Chondrocyte (in vitro differentiated cells): ENCODE data around the gene OR10P1. TPM values are rescaled to one million over a fixed set of nuclear protein-coding genes. Genes with fewer than 3 reads are reported as not detected.

Experiments used
- DNase-seq: peaks from one replicate; pipeline ENCODE4 v3.0.0; 2021; ENCODE audit warnings: mixed read lengths, low spot score
- H3K27ac Mint-ChIP-seq: one replicate; pipeline ENCODE4 v1.8.0; 2021; ENCODE audit warnings: mild to moderate bottlenecking, moderate library complexity, mixed read lengths; ENCODE audit not compliant: unreplicated experiment
- H3K27me3 Mint-ChIP-seq: 2 replicates; pipeline ENCODE4 v1.8.0; 2021; ENCODE audit warnings: low read depth, mixed read lengths
- H3K36me3 Mint-ChIP-seq: 2 replicates; pipeline ENCODE4 v1.8.0; 2021; ENCODE audit warnings: low read depth, mixed read lengths
- H3K4me1 Mint-ChIP-seq: 2 replicates; pipeline ENCODE4 v1.8.0; 2021; ENCODE audit warnings: low read depth, mild to moderate bottlenecking, mixed read lengths
- H3K4me3 Mint-ChIP-seq: one replicate; pipeline ENCODE4 v1.8.0; 2021; ENCODE audit warnings: mild to moderate bottlenecking, moderate library complexity, mixed read lengths; ENCODE audit not compliant: unreplicated experiment
- H3K9me3 Mint-ChIP-seq: 2 replicates; pipeline ENCODE4 v1.8.0; 2021; ENCODE audit warnings: low read depth, mixed read lengths
- total RNA-seq: library from RNA; stranded (reverse); gene quantifications from 3 replicates; pipeline ENCODE4 v1.2.1, GENCODE V29; 2021
- TF ChIP-seq, protein P1 (sequence below): fragments of 200-600 bp; sonication (generic); IDR thresholded peaks from 2 replicates; pipeline ENCODE4 v1.5.0; 2021; ENCODE audit warnings: antibody characterized with exemption, mild to moderate bottlenecking, moderate library complexity

The OR10P1 gene
- total RNA-seq, 1 donor from 2014 or later, result not detected

DNA sequence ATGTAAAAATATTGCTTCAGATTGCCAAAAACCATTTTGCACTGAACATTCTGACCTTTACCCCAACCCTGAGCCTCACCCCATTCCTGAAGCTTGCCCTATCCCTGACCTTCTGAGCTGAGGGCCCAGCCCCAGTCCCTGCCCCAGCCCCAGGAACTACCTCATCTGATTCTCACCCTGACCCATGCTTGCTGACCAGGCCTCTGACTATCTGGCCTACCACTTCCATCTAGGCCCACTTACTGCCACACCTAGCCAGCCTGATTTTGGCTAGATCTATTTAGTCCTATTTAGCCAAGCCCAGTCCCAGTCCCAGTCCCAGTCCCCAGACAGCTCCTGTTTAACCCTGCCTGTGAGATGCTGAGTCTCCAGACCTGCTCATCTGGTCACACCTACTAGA is 33.6 kb downstream of the OR10P1 start:
- no peak overlapping the region for H3K4me3 Mint-ChIP-seq
- peaks cover 16% of the 10 kb centered on the region for H3K27me3 Mint-ChIP-seq
- TF ChIP-seq, protein P1, sequence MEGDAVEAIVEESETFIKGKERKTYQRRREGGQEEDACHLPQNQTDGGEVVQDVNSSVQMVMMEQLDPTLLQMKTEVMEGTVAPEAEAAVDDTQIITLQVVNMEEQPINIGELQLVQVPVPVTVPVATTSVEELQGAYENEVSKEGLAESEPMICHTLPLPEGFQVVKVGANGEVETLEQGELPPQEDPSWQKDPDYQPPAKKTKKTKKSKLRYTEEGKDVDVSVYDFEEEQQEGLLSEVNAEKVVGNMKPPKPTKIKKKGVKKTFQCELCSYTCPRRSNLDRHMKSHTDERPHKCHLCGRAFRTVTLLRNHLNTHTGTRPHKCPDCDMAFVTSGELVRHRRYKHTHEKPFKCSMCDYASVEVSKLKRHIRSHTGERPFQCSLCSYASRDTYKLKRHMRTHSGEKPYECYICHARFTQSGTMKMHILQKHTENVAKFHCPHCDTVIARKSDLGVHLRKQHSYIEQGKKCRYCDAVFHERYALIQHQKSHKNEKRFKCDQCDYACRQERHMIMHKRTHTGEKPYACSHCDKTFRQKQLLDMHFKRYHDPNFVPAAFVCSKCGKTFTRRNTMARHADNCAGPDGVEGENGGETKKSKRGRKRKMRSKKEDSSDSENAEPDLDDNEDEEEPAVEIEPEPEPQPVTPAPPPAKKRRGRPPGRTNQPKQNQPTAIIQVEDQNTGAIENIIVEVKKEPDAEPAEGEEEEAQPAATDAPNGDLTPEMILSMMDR, result no peak
- DNase-seq, result no peak
- H3K9me3 Mint-ChIP-seq, result no peaks in the 10 kb centered on the region
- H3K36me3 Mint-ChIP-seq, result no peaks in the 10 kb centered on the region
- no peaks in the 10 kb centered on the region for H3K4me1 Mint-ChIP-seq
- no peak overlapping the region for H3K27ac Mint-ChIP-seq

DNA sequence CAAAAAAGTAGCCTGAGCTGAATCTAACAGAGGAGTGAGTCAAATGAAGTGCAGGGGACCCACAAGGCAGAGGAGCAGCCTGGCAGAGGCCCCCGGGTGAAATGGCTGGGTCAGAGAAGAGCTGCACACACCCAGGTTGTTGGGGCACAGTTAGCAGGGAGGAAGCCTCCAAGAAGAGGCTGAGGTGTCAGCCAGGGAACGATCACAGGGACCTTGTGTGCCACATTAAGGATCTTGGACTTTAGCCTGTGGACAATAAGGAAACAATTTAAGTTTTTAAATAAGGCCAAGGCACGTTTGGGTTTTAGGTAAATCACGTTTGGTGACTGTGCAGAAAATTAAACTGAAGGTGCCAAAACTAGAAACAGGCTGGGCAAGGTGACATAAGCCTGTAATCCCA is 35.1 kb downstream of the OR10P1 start:
- no peaks in the 10 kb centered on the region for H3K4me1 Mint-ChIP-seq
- TF ChIP-seq, protein P1, result no peak
- H3K36me3 Mint-ChIP-seq, result no peaks in the 10 kb centered on the region
- H3K9me3 Mint-ChIP-seq, result no peaks in the 10 kb centered on the region
- H3K4me3 Mint-ChIP-seq, result no peak overlapping the region
- H3K27ac Mint-ChIP-seq, result no peak overlapping the region
- no peak for DNase-seq
- peaks cover 22% of the 10 kb centered on the region for H3K27me3 Mint-ChIP-seq

DNA sequence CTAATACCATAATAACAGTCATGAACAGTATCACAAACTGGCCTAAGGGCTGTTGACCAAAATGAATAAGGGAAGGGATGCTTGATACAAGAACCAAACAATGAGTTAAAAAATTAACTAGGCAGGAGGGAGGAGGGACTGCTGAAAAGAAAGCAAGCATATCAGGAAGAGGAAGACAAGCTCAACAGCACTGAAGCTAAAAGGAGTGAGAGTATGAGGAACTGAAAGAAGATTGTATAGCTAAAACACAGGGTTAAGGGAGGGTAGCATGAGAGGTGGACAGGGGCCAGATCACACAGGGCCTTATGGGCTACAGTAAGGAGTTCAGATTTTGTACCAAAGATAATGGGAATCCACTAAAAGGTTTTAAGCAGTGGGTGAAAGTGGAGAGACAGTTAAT is 36.9 kb downstream of the OR10P1 start:
- Mint-ChIP-seq H3K4me1 (no peaks in the 10 kb centered on the region), H3K27ac (no peak overlapping the region), H3K4me3 (no peak overlapping the region), H3K27me3 (peaks cover 22% of the 10 kb centered on the region), H3K36me3 (no peaks in the 10 kb centered on the region), H3K9me3 (no peaks in the 10 kb centered on the region)
- TF ChIP-seq, protein P1, result no peak
- no peak for DNase-seq

DNA sequence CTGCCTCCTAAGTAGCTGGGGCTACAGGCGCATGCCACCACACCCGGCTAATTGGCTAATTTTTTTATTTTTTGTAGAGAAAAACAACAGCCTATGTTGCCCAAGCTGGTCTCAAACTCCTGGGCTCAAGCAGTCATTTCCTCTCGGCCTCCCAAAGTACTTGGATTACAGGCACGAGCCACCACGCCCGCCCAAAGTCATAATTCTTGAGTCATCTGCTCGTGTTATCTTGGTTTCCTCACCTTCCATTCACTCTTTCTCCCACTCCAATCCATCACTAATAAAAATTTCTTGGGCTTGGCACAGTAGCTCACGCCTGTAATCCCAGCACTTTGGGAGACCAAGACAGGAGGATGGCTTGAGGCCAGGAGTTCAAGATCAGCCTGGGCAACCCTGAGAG is 39.0 kb downstream of the OR10P1 start:
- no peaks in the 10 kb centered on the region for H3K4me1 Mint-ChIP-seq
- H3K4me3 Mint-ChIP-seq, result no peak overlapping the region
- no peak overlapping the region for H3K27ac Mint-ChIP-seq

DNA sequence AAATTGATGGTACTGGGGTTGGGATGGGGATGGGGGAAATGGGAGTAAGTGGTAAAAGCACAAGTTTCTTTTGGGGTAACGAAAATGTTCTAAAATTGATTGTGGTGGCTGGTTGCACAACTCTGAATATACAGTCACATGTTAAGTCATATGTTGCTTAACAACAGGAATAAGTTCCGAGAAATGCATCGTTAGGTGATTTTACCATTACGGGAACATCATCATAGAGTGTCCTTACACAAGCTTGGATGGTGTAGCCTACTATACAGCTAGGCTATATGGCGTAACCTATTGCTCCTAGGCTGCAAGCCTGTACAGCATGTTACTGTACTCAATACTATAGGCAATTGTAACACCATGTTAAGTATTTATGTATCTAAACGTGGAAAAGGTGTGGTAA is 40.0 kb downstream of the OR10P1 start:
- H3K4me1 Mint-ChIP-seq, result peaks cover 10% of the 10 kb centered on the region
- no peaks in the 10 kb centered on the region for H3K36me3 Mint-ChIP-seq
- peaks cover 22% of the 10 kb centered on the region for H3K27me3 Mint-ChIP-seq
- no peaks in the 10 kb centered on the region for H3K9me3 Mint-ChIP-seq
- no peak overlapping the region for H3K27ac Mint-ChIP-seq
- no peak for DNase-seq
- no peak overlapping the region for H3K4me3 Mint-ChIP-seq
- TF ChIP-seq, protein P1, result no peak

More for the DNA sequence above, 39.0 kb downstream of the OR10P1 start:
- TF ChIP-seq, protein P1, result no peak
- no peaks in the 10 kb centered on the region for H3K9me3 Mint-ChIP-seq
- no peak for DNase-seq
- no peaks in the 10 kb centered on the region for H3K36me3 Mint-ChIP-seq
- peaks cover 22% of the 10 kb centered on the region for H3K27me3 Mint-ChIP-seq
